SK-N-SH (cell line): Measurements from ENCODE around the gene ATP6V1F. TPM values are rescaled to one million over a fixed set of nuclear protein-coding genes. Genes with fewer than 3 reads are reported as not detected.

Experiments used
- CTCF ChIA-PET: fragments of 300-600, 350-600 bp; formaldehyde crosslinking; extraction: SDS; loops from one replicate; lab custom pipeline; 2021; lab: Yijun Ruan, JAX
- POLR2A ChIA-PET: fragments of 350-600 bp; sonication (Branson Sonifier 250); formaldehyde crosslinking; extraction: SDS; loops from one replicate; lab custom pipeline; 2020; ENCODE audit warnings: antibody characterized with exemption, inconsistent platforms; lab: Yijun Ruan, JAX
- DNase-seq: peaks from one replicate; pipeline ENCODE4 v3.0.0; 2012
- H2AFZ ChIP-seq: fragments of 200-600 bp; sonication (generic); 2 replicates; pipeline ENCODE4 v1.8.1; 2016; ENCODE audit warnings: antibody characterized with exemption, mild to moderate bottlenecking, low read depth
- H3F3A ChIP-seq: fragments of 200-600 bp; sonication (generic); replicated peaks from 2 replicates; pipeline ENCODE3; 2016; ENCODE audit warnings: antibody characterized with exemption, mild to moderate bottlenecking; ENCODE audit not compliant: insufficient read depth
- H3K27ac ChIP-seq, 2 experiments: fragments of 200-500 bp in 1 of 2; fragments of 200-600 bp in 1 of 2; sonication (Bioruptor generic) in 1 of 2; sonication (generic), shearing (Covaris generic) in 1 of 2; 2 replicates each; pipeline versions ENCODE4 v1.5.1 to v1.6.1; 2014 to 2016; ENCODE audit warnings: low read depth in 2 of 2, inconsistent platforms in 1 of 2, low read length in 1 of 2, mild to moderate bottlenecking in 1 of 2, mixed read lengths in 1 of 2
- H3K27me3 ChIP-seq: fragments of 200-600 bp; sonication (generic), shearing (Covaris generic); 2 replicates; pipeline ENCODE4 v1.6.1; 2016; ENCODE audit warnings: mixed run types; ENCODE audit not compliant: insufficient read depth
- H3K36me3 ChIP-seq, 2 experiments: fragments of 200-500 bp in 1 of 2; fragments of 200-600 bp in 1 of 2; sonication (Bioruptor generic) in 1 of 2; sonication (generic) in 1 of 2; replicated peaks in 1 of 2; 2 replicates each; pipeline versions ENCODE3 to v1.5.1; 2014 to 2016; ENCODE audit warnings: low read length in 1 of 2, mild to moderate bottlenecking in 1 of 2; ENCODE audit not compliant: insufficient read depth in 2 of 2, control insufficient read depth in 1 of 2
- H3K4me1 ChIP-seq, 2 experiments: fragments of 200-500 bp in 1 of 2; fragments of 200-600 bp in 1 of 2; sonication (Bioruptor generic) in 1 of 2; sonication (generic), shearing (Covaris generic) in 1 of 2; 2 replicates each; pipeline versions ENCODE4 v1.5.1 to v1.6.1; 2014 to 2016; ENCODE audit warnings: low read depth in 1 of 2, low read length in 1 of 2, mixed run types in 1 of 2; ENCODE audit not compliant: insufficient read depth in 2 of 2, control insufficient read depth in 1 of 2
- H3K4me2 ChIP-seq: fragments of 200-600 bp; sonication (generic), shearing (Covaris generic); 2 replicates; pipeline ENCODE4 v1.6.1; 2017; ENCODE audit warnings: mixed run types
- H3K4me3 ChIP-seq, 2 experiments: fragments of 200-500 bp in 1 of 2; fragments of 200-600 bp in 1 of 2; sonication (Bioruptor generic) in 1 of 2; sonication (generic), shearing (Covaris generic) in 1 of 2; 2 replicates each; pipeline versions ENCODE4 v1.5.1 to v1.8.1; 2014 to 2016; ENCODE audit warnings: low read depth in 2 of 2, inconsistent platforms in 1 of 2, low read length in 1 of 2, mild to moderate bottlenecking in 1 of 2, mixed read lengths in 1 of 2, moderate library complexity in 1 of 2
- H3K79me2 ChIP-seq: fragments of 200-600 bp; sonication (generic); 2 replicates; pipeline ENCODE4 v1.8.1; 2017; ENCODE audit warnings: mild to moderate bottlenecking; ENCODE audit not compliant: insufficient read depth
- H3K9ac ChIP-seq: fragments of 200-600 bp; sonication (generic); 2 replicates; pipeline ENCODE4 v1.6.1; 2017; ENCODE audit warnings: mixed run types
- H3K9me2 ChIP-seq: fragments of 200-600 bp; sonication (generic); 2 replicates; pipeline ENCODE4 v1.6.1; 2017; ENCODE audit warnings: mixed run types
- H3K9me3 ChIP-seq: fragments of 200-600 bp; sonication (generic); 2 replicates; pipeline ENCODE4 v1.6.1; 2017; ENCODE audit warnings: mixed run types, mild to moderate bottlenecking, moderate library complexity
- H4K20me1 ChIP-seq: fragments of 200-600 bp; sonication (generic); 2 replicates; pipeline ENCODE4 v1.6.1; 2017; ENCODE audit warnings: mild to moderate bottlenecking, mixed run types; ENCODE audit not compliant: insufficient read depth
- CTCF ChIP-seq: fragments of 200-600 bp; sonication (generic); IDR thresholded peaks from 2 replicates; pipeline ENCODE4 v1.6.1; 2017; ENCODE audit warnings: antibody characterized with exemption, mild to moderate bottlenecking, moderate library complexity
- EZH2phosphoT487 ChIP-seq: fragments of 200-600 bp; sonication (generic); IDR thresholded peaks from 2 replicates; pipeline ENCODE4 v1.6.1; 2017; ENCODE audit warnings: low read depth, mixed run types, mild to moderate bottlenecking, antibody characterized with exemption, moderate library complexity, borderline replicate concordance
- MAX ChIP-seq: IDR thresholded peaks from 2 replicates; pipeline ENCODE4 v1.4.0; 2012; ENCODE audit warnings: low read depth
- NRF1 ChIP-seq: IDR thresholded peaks from 2 replicates; pipeline ENCODE4 v1.6.1; 2012; ENCODE audit warnings: low read depth, mild to moderate bottlenecking, low read length
- RCOR1 ChIP-seq: fragments of 150-350 bp; IDR thresholded peaks from 2 replicates; pipeline ENCODE4 v1.6.1; 2017; ENCODE audit warnings: antibody characterized with exemption, low read length
- REST ChIP-seq: IDR thresholded peaks from 2 replicates; pipeline ENCODE4 v1.6.1; 2012; ENCODE audit warnings: mild to moderate bottlenecking, low read depth, low read length, moderate library complexity
- TCF12 ChIP-seq: IDR thresholded peaks from 2 replicates; pipeline ENCODE4 v1.4.0; 2012
- TEAD4 ChIP-seq: IDR thresholded peaks from 2 replicates; pipeline ENCODE4 v1.4.0; 2012; ENCODE audit warnings: mild to moderate bottlenecking, borderline replicate concordance; ENCODE audit not compliant: insufficient read depth
- YY1 ChIP-seq: IDR thresholded peaks from 2 replicates; pipeline ENCODE4 v1.4.0; 2012; ENCODE audit warnings: low read depth, mild to moderate bottlenecking
- WGBS: methylation state at CpG from one replicate; pipeline ENCODE4 v1.1.6; 2017; ENCODE audit warnings: low lambda C conversion rate; 5-methylcytosine and 5-hydroxymethylcytosine counted together
- polyA plus RNA-seq, 3 experiments: library from polyadenylated mRNA; depleted of rRNA; stranded (reverse); fragments of >200 nt; gene quantifications; 2 replicates each; pipeline ENCODE4 v1.2.3, GENCODE V29; 2012
- TF ChIP-seq, protein P1 (sequence below): IDR thresholded peaks from 2 replicates; pipeline ENCODE4 v1.4.0; 2012; ENCODE audit warnings: low read depth, borderline replicate concordance

Gene ATP6V1F
- polyA plus RNA-seq, 1 of the 3 experiments (the other 2 are of a cell fraction), result 495 TPM

DNA sequence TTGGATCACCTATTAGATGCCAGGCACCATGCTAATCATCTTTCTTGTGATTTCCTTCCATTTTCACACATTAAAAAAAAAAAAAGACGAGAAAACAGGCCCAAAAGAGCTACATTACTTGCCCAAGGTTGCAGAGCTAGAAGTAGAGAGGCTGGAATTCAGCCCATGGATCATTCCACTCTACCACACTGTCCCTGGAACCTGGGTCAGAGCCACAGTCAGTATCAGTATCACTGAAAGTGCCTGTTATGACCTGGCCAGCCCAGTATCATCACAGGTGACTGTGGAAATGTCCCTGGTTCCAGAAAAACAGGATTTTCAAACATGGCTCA lies 35.8 kb upstream of the ATP6V1F start:
- Histone ChIP-seq H3K9me2 (no peaks in the 10 kb centered on the region), H3K4me1 (peaks cover 25 to 31% of the 10 kb centered on the region in 2 experiments; a peak in 3 of 4 replicates), H3K27ac (peak overlapping the region in 1 of 2 experiments; percentile 98; a peak in 2 of 4 replicates), H3F3A (peaks cover 38% of the 10 kb centered on the region), H4K20me1 (peaks cover 8% of the 10 kb centered on the region; the same call in 1 of the 2 replicates), H3K27me3 (no peaks in the 10 kb centered on the region), H3K9ac (peak overlapping the region; percentile 50; the same call in 1 of the 2 replicates), H3K9me3 (no peaks in the 10 kb centered on the region), H3K79me2 (peaks cover 16% of the 10 kb centered on the region), H3K4me2 (peak overlapping the region; percentile 74; the same call in 1 of the 2 replicates), H3K36me3 (no peaks in the 10 kb centered on the region), H3K4me3 (no peak overlapping the region), H2AFZ (peak overlapping the region; percentile 7; the same call in 1 of the 2 replicates)
- ChIA-PET POLR2A (interaction anchor here (1.6 to 2.4 kb wide), 2 partner anchors 9 to 15 kb away, joined by 4 to 15 read pairs; no protein-coding TSS in a partner anchor), CTCF (interaction anchor here (0.7 to 3.7 kb wide), 3 partner anchors 12 to 458 kb away, joined by 3 to 12 read pairs (median 3); no protein-coding TSS in a partner anchor)
- no peak for DNase-seq
- WGBS, result 80% methylated on average over 1 of the region's 1 CpG
- TF ChIP-seq TEAD4 (no peak), MAX (no peak), TCF12 (no peak), NRF1 (no peak), EZH2phosphoT487 (no peak), REST (no peak), CTCF (no peak), RCOR1 (no peak), YY1 (no peak)
- TF ChIP-seq, protein P1, sequence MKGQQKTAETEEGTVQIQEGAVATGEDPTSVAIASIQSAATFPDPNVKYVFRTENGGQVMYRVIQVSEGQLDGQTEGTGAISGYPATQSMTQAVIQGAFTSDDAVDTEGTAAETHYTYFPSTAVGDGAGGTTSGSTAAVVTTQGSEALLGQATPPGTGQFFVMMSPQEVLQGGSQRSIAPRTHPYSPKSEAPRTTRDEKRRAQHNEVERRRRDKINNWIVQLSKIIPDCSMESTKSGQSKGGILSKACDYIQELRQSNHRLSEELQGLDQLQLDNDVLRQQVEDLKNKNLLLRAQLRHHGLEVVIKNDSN, result no peak
